Measurements from ENCODE around the gene SGTB.
"Not testable (repeated sequence)": the region's sequence is repeated elsewhere in the genome, so short reads cannot be mapped to it uniquely, and the experiment has no call there.

SGTB gene

GRCh38 chr5:65732046-65732445 is 10.1 kb upstream of the SGTB start:
- not testable (repeated sequence) for DNase-seq

- no peak for DNase-seq
Measured at GRCh38 chr5:65730910-65731309, 9.0 kb upstream of the SGTB start.

- DNase-seq: no peak
Measured at GRCh38 chr5:65728218-65728617, 6.3 kb upstream of the SGTB start.

- no peak for DNase-seq
Measured at GRCh38 chr5:65727491-65728156, 5.7 kb upstream of the SGTB start.

- DNase-seq: peak; percentile 73
Measured at GRCh38 chr5:65722575-65723403, 880 bp upstream of the SGTB start.

- peak; percentile 14 for DNase-seq
Measured at GRCh38 chr5:65721050-65721719, 724 bp downstream of the SGTB start.

- no peak for DNase-seq
Measured at GRCh38 chr5:65718576-65719310, 3.2 kb downstream of the SGTB start.

- no peak for DNase-seq
Measured at GRCh38 chr5:65708145-65708544, 13.8 kb downstream of the SGTB start.

GRCh38 chr5:65707663-65708062 is 14.2 kb downstream of the SGTB start:
- no peak for DNase-seq

GRCh38 chr5:65704621-65705239 is 17.2 kb downstream of the SGTB start:
- no peak for DNase-seq

- no peak for DNase-seq
Measured at GRCh38 chr5:65702036-65702435, 19.9 kb downstream of the SGTB start.

GRCh38 chr5:65699338-65699737 is 22.6 kb downstream of the SGTB start:
- DNase-seq: no peak

- no peak for DNase-seq
Measured at GRCh38 chr5:65696892-65697291, 25.0 kb downstream of the SGTB start.

GRCh38 chr5:65695896-65696295 is 26.0 kb downstream of the SGTB start:
- DNase-seq: no peak

GRCh38 chr5:65695162-65695755 is 26.6 kb downstream of the SGTB start:
- DNase-seq: no peak

GRCh38 chr5:65693121-65693520 is 28.8 kb downstream of the SGTB start:
- no peak for DNase-seq

GRCh38 chr5:65682148-65682547 is 39.8 kb downstream of the SGTB start:
- no peak for DNase-seq

- not testable (repeated sequence) for DNase-seq
Measured at GRCh38 chr5:65676056-65676455, 45.9 kb downstream of the SGTB start.

GRCh38 chr5:65674749-65675148 is 47.2 kb downstream of the SGTB start:
- DNase-seq: no peak

GRCh38 chr5:65672796-65673195 is 49.1 kb downstream of the SGTB start:
- DNase-seq: no peak

- DNase-seq: no peak
Measured at GRCh38 chr5:65668696-65669095, 53.2 kb downstream of the SGTB start.

GRCh38 chr5:65663804-65664521 is 57.9 kb downstream of the SGTB start:
- DNase-seq: no peak

All from NCI-H2227 treated with DMSO at 0.1 percent for 48 hours (cell line).